Measurements from ENCODE around the gene GOLGA8M.
"Not testable (repeated sequence)": the region's sequence is repeated elsewhere in the genome, so short reads cannot be mapped to it uniquely, and the experiment has no call there.

GOLGA8M gene

GRCh38 chr15:28694006-28694751, 18.0 kb downstream of the GOLGA8M start:
- CTCF ChIA-PET; POLR2A ChIA-PET; DNase-seq (ENCODE audit: extremely low spot score): not testable (repeated sequence)

- CTCF ChIA-PET; DNase-seq (ENCODE audit: extremely low spot score): not testable (repeated sequence)
These were observed 19.2 kb downstream of the GOLGA8M start for GRCh38 chr15:28693021-28693420.

DNA sequence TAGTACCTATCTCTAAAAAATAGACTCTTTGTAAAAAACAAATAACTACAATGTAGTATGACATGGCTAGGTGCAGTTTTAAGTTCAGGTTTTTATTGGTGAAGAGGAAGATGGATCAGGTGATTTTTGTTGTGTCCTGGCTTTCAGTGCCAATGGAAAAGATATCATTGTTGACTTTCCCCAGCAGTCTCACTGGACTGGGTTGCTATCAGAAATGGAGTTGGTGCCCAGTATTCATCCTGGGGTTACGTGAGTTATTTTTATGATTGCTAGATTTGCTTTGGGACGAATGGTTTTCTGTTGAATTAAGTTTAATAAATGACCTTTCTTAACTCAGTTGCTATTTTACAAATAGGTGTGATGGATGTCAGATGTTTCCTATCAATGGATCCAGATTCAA, 38.7 kb downstream of the GOLGA8M start:
- DNase-seq (ENCODE audit: extremely low spot score); CTCF ChIA-PET; POLR2A ChIA-PET: not testable (repeated sequence)

More at GRCh38 chr15:28693021-28693420, 19.2 kb downstream of the GOLGA8M start:
- POLR2A ChIA-PET: not testable (repeated sequence)

GRCh38 chr15:28672122-28672521, 40.1 kb downstream of the GOLGA8M start:
- POLR2A ChIA-PET; CTCF ChIA-PET; DNase-seq (ENCODE audit: extremely low spot score): not testable (repeated sequence)

- DNase-seq (ENCODE audit: extremely low spot score); CTCF ChIA-PET; POLR2A ChIA-PET: not testable (repeated sequence)
These were observed 45.8 kb downstream of the GOLGA8M start for GRCh38 chr15:28666402-28666801.

DNA sequence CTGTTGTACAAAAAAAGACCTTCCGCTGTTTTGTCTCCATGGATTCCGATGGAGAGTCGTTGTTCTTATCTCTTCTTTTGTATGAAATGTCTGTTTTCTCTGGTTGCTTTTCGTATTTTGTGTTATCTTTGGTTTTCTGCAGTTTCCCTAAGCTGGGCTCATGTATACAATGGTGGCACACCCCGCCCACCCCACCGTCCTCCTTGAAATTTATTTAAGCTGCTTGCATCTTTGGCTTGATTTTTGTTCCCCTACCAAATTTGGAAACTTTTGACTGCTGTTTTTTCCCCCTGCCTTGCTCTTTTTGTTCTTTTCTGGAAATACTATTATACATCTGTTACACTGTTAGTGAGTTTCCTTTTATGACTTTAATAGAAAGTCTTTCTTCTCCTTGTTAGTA, 47.6 kb downstream of the GOLGA8M start:
- CTCF ChIA-PET; POLR2A ChIA-PET; DNase-seq (ENCODE audit: extremely low spot score): not testable (repeated sequence)

DNA sequence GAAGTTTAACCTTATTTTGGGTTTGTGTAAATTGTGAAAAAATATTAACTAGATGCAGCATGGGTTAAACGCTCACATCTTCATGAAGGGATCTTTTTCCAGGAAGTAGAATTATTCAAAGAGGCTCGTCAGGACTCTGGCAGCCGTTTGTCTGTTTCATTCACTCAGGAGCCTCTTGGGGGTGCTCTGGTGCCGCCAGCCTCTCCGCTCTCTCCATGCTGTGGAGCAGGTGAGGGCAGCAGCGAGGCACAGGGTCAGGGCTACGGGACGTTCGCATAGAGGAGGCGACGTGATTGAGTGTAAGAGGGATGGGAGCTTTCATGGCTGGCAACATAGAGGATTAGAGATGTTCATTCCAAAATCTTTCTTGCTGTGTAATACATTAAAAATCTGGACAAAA, 48.5 kb downstream of the GOLGA8M start:
- CTCF ChIA-PET; POLR2A ChIA-PET; DNase-seq (ENCODE audit: extremely low spot score): not testable (repeated sequence)

GRCh38 chr15:28660750-28661149, 51.5 kb downstream of the GOLGA8M start:
- CTCF ChIA-PET; POLR2A ChIA-PET; DNase-seq (ENCODE audit: extremely low spot score): not testable (repeated sequence)

DNA sequence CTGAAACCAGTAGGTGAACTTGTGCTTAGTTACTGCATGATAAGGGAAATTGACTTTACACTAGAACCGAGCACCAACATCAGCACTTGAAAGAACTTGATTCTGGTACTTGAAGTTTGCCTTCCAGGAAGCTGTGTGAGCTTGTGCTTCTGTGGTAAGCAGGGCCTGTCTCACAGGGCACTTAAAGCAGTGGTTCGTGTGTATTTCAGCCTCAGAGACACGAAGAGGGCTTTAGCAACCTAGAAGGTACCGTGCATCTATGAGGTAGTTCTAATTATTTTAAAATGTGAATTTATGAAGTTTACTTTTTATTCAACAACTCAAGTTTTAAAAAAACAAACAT, 56.2 kb downstream of the GOLGA8M start:
- POLR2A ChIA-PET; CTCF ChIA-PET; DNase-seq (ENCODE audit: extremely low spot score): not testable (repeated sequence)

GRCh38 chr15:28655329-28656017, 56.7 kb downstream of the GOLGA8M start:
- CTCF ChIA-PET; DNase-seq (ENCODE audit: extremely low spot score); POLR2A ChIA-PET: not testable (repeated sequence)

DNA sequence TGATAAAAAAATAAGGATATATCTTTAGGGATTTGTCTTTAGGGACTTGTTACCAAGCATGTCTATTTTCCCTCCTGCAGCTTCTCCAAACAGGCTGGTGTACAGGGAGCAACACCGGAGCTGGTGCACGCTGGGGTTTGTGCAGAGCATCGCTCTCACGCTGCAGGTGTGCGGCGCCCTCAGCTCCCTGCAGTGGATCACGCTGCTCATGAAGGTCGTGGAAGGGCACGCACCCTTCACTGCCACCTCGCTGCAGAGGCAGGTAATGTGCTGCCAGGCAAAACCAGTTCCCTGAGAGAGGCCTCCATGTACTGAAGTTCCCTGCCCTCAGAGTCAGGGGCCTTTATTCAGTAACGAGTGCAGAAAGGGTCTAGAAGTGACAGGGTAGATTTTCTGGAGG, 58.0 kb downstream of the GOLGA8M start:
- DNase-seq (ENCODE audit: extremely low spot score); POLR2A ChIA-PET; CTCF ChIA-PET: not testable (repeated sequence)

DNA sequence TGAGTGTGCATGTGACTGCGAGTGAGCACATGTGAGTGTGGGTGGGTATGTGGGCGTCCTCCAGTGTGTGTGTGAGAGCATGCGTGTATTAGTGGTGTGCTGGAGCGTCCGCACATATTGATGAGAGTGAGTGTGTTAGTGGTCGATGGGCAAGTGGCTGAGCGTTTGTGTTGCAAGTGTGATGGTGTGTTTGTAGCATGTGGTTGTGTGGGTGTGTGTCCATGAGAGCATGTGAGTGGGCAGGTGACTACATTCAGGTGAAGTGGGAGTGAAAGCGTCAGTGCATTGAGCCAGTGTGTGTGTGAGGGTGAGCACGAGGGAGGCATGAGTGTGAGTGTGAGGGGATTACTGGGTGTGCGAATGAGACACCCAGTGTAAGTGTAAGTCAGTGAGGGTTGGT, 59.7 kb downstream of the GOLGA8M start:
- CTCF ChIA-PET; POLR2A ChIA-PET; DNase-seq (ENCODE audit: extremely low spot score): not testable (repeated sequence)

All from HEK293T (cell line).